ENCODE measurements around the gene ATG9A. TPM values are rescaled to one million over a fixed set of nuclear protein-coding genes. Genes with fewer than 3 reads are reported as not detected.

The ATG9A gene
- total and polyA plus RNA-seq, 2 of the 8 experiments (the other 6 are each of a cell fraction or from before 2014, with no cell fraction given) = 43.6 to 66.8 TPM

DNA sequence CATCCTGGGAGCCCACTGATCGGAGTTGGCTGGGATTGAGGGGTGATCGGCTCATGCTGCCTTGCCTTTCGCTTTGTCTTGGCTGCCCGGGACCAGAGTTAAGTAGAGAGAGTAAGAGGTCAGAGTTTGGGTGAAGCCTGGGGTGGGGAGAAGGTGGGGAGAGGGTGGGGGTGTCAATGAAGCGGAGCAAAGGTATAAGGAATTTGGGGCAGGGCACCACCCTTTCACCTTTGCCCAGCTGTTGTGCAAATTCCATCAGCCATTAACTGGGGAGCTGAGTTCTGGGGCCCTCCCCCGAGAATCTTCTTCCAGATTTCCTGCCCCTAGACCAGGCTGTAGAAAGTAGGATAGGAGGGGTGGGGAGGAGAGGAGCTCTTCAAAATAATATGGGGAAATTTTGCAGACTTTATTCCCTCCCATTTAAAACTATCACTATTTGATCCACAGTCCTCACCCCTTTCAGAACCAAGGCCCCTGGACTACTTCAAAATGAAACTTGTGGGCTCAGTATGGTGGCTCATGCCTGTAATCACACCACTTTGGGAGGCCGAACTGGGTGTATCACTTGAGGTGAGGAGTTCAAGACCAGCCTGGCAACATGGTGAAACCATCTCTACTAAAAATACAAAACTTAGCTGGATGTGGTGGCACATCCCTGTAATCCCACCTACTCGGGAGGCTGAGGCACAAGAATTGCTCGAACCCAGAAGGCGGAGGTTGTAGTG is 59.3 kb downstream of the ATG9A start, which contains the start of gene SLC23A3 (continued):
- TF ChIP-seq EZH2 (IDR thresholded peaks at IDR 0.05; ENCODE audit: low read depth, low read length, severe bottlenecking) (no peak), NRF1 (IDR thresholded peaks at IDR 0.05; ENCODE audit: low read depth, low read length) (no peak), MAFK (IDR thresholded peaks at IDR 0.05; ENCODE audit: low read depth, low read length) (no peak)
- TF ChIP-seq, protein P1, sequence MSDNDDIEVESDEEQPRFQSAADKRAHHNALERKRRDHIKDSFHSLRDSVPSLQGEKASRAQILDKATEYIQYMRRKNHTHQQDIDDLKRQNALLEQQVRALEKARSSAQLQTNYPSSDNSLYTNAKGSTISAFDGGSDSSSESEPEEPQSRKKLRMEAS (IDR thresholded peaks at IDR 0.05) = no peak

Other genes with a start within 250 kb of the ATG9A start
- not detected in 2 replicates for gene FEV, start 244.5 kb downstream of the ATG9A start, total RNA-seq (2021; fragmentation: NEBNext Ultra II Directional; extraction: Animal tissue kit (Norgen Biotek cat#: 25700))
- not detected in 2 replicates for gene FEV, start 244.5 kb downstream of the ATG9A start, polyA plus RNA-seq (2011; rRNA removed)
- not detected in 2 replicates for gene CRYBA2, start 236.2 kb downstream of the ATG9A start, total RNA-seq (2021; fragmentation: NEBNext Ultra II Directional; extraction: Animal tissue kit (Norgen Biotek cat#: 25700))
- gene CRYBA2, start 236.2 kb downstream of the ATG9A start, polyA plus RNA-seq (2011; rRNA removed) = not detected in 2 replicates
- 0.13 and 0.19 TPM in 2 replicates for gene CFAP65, start 188.1 kb downstream of the ATG9A start, total RNA-seq (2021; fragmentation: NEBNext Ultra II Directional; extraction: Animal tissue kit (Norgen Biotek cat#: 25700))
- gene CFAP65, start 188.1 kb downstream of the ATG9A start, polyA plus RNA-seq (2011; rRNA removed) = 0.38 and 0.45 TPM in 2 replicates
- not detected in 2 replicates for gene IHH, start 168.7 kb downstream of the ATG9A start, total RNA-seq (2021; fragmentation: NEBNext Ultra II Directional; extraction: Animal tissue kit (Norgen Biotek cat#: 25700))
- gene IHH, start 168.7 kb downstream of the ATG9A start, polyA plus RNA-seq (2011; rRNA removed) = 0.03 and 0.13 TPM in 2 replicates
- gene NHEJ1, start 68.8 kb downstream of the ATG9A start, total RNA-seq (2021; fragmentation: NEBNext Ultra II Directional; extraction: Animal tissue kit (Norgen Biotek cat#: 25700)) = 22.7 and 25.7 TPM in 2 replicates
- gene NHEJ1, start 68.8 kb downstream of the ATG9A start, polyA plus RNA-seq (2011; rRNA removed) = 19.4 and 24.1 TPM in 2 replicates
- 0.84 and 0.90 TPM in 2 replicates for gene SLC23A3, start 59.6 kb downstream of the ATG9A start, total RNA-seq (2021; fragmentation: NEBNext Ultra II Directional; extraction: Animal tissue kit (Norgen Biotek cat#: 25700))
- gene SLC23A3, start 59.6 kb downstream of the ATG9A start, polyA plus RNA-seq (2011; rRNA removed) = 0.31 and 0.35 TPM in 2 replicates
- gene CNPPD1, start 52.7 kb downstream of the ATG9A start, total RNA-seq (2021; fragmentation: NEBNext Ultra II Directional; extraction: Animal tissue kit (Norgen Biotek cat#: 25700)) = 32.9 and 33.0 TPM in 2 replicates
- 35.9 and 44.8 TPM in 2 replicates for gene CNPPD1, start 52.7 kb downstream of the ATG9A start, polyA plus RNA-seq (2011; rRNA removed)
- gene RETREG2, start 51.4 kb downstream of the ATG9A start, total RNA-seq (2021; fragmentation: NEBNext Ultra II Directional; extraction: Animal tissue kit (Norgen Biotek cat#: 25700)) = 50.2 and 51.3 TPM in 2 replicates
- gene RETREG2, start 51.4 kb downstream of the ATG9A start, polyA plus RNA-seq (2011; rRNA removed) = 66.8 and 67.4 TPM in 2 replicates
- gene ZFAND2B, start 22.9 kb downstream of the ATG9A start, total RNA-seq (2021; fragmentation: NEBNext Ultra II Directional; extraction: Animal tissue kit (Norgen Biotek cat#: 25700)) = 16.0 and 16.6 TPM in 2 replicates
- gene ZFAND2B, start 22.9 kb downstream of the ATG9A start, polyA plus RNA-seq (2011; rRNA removed) = 17.9 and 20.2 TPM in 2 replicates
- gene ABCB6, start 10.7 kb downstream of the ATG9A start, total RNA-seq (2021; fragmentation: NEBNext Ultra II Directional; extraction: Animal tissue kit (Norgen Biotek cat#: 25700)) = 44.9 and 49.9 TPM in 2 replicates
- 50.6 and 65.6 TPM in 2 replicates for gene ABCB6, start 10.7 kb downstream of the ATG9A start, polyA plus RNA-seq (2011; rRNA removed)
- gene ANKZF1, start 170 bp upstream of the ATG9A start, total RNA-seq (2021; fragmentation: NEBNext Ultra II Directional; extraction: Animal tissue kit (Norgen Biotek cat#: 25700)) = 44.4 and 50.1 TPM in 2 replicates
- gene ANKZF1, start 170 bp upstream of the ATG9A start, polyA plus RNA-seq (2011; rRNA removed) = 32.5 and 43.7 TPM in 2 replicates
- 3.2 and 3.7 TPM in 2 replicates for gene GLB1L, start 15.8 kb upstream of the ATG9A start, total RNA-seq (2021; fragmentation: NEBNext Ultra II Directional; extraction: Animal tissue kit (Norgen Biotek cat#: 25700))
- gene GLB1L, start 15.8 kb upstream of the ATG9A start, polyA plus RNA-seq (2011; rRNA removed) = 3.7 and 4.0 TPM in 2 replicates
- gene STK16, start 15.8 kb upstream of the ATG9A start, total RNA-seq (2021; fragmentation: NEBNext Ultra II Directional; extraction: Animal tissue kit (Norgen Biotek cat#: 25700)) = 17.0 and 21.3 TPM in 2 replicates
- gene STK16, start 15.8 kb upstream of the ATG9A start, polyA plus RNA-seq (2011; rRNA removed) = 51.4 and 69.9 TPM in 2 replicates
- gene TUBA4B, start 23.6 kb upstream of the ATG9A start, total RNA-seq (2021; fragmentation: NEBNext Ultra II Directional; extraction: Animal tissue kit (Norgen Biotek cat#: 25700)) = 0.24 TPM in 1 of 2 replicates, not detected in the other
- 0.08 and 0.25 TPM in 2 replicates for gene TUBA4B, start 23.6 kb upstream of the ATG9A start, polyA plus RNA-seq (2011; rRNA removed)
- gene TUBA4A, start 24.3 kb upstream of the ATG9A start, total RNA-seq (2021; fragmentation: NEBNext Ultra II Directional; extraction: Animal tissue kit (Norgen Biotek cat#: 25700)) = 59.5 and 67.3 TPM in 2 replicates
- 172 and 174 TPM in 2 replicates for gene TUBA4A, start 24.3 kb upstream of the ATG9A start, polyA plus RNA-seq (2011; rRNA removed)
- 26.3 and 33.5 TPM in 2 replicates for gene DNAJB2, start 49.7 kb upstream of the ATG9A start, total RNA-seq (2021; fragmentation: NEBNext Ultra II Directional; extraction: Animal tissue kit (Norgen Biotek cat#: 25700))
- 21.0 and 28.6 TPM in 2 replicates for gene DNAJB2, start 49.7 kb upstream of the ATG9A start, polyA plus RNA-seq (2011; rRNA removed)
- gene PTPRN, start 79.8 kb upstream of the ATG9A start, total RNA-seq (2021; fragmentation: NEBNext Ultra II Directional; extraction: Animal tissue kit (Norgen Biotek cat#: 25700)) = 5.2 and 5.4 TPM in 2 replicates
- 8.2 and 17.4 TPM in 2 replicates for gene PTPRN, start 79.8 kb upstream of the ATG9A start, polyA plus RNA-seq (2011; rRNA removed)
- gene RESP18, start 103.1 kb upstream of the ATG9A start, total RNA-seq (2021; fragmentation: NEBNext Ultra II Directional; extraction: Animal tissue kit (Norgen Biotek cat#: 25700)) = not detected in 2 replicates
- 0.11 TPM in 1 of 2 replicates, not detected in the other for gene RESP18, start 103.1 kb upstream of the ATG9A start, polyA plus RNA-seq (2011; rRNA removed)
- gene DNPEP, start 158.3 kb upstream of the ATG9A start, total RNA-seq (2021; fragmentation: NEBNext Ultra II Directional; extraction: Animal tissue kit (Norgen Biotek cat#: 25700)) = 59.8 and 64.2 TPM in 2 replicates
- gene DNPEP, start 158.3 kb upstream of the ATG9A start, polyA plus RNA-seq (2011; rRNA removed) = 109 and 142 TPM in 2 replicates
- 1.5 and 1.8 TPM in 2 replicates for gene DES, start 188.7 kb upstream of the ATG9A start, total RNA-seq (2021; fragmentation: NEBNext Ultra II Directional; extraction: Animal tissue kit (Norgen Biotek cat#: 25700))
- 3.8 and 4.3 TPM in 2 replicates for gene DES, start 188.7 kb upstream of the ATG9A start, polyA plus RNA-seq (2011; rRNA removed)
- 32.0 and 36.7 TPM in 2 replicates for gene SPEG, start 205.2 kb upstream of the ATG9A start, total RNA-seq (2021; fragmentation: NEBNext Ultra II Directional; extraction: Animal tissue kit (Norgen Biotek cat#: 25700))
- gene SPEG, start 205.2 kb upstream of the ATG9A start, polyA plus RNA-seq (2011; rRNA removed) = 19.9 and 37.1 TPM in 2 replicates